K562 (cell line): ENCODE data around the gene TSHR. TPM values are rescaled to one million over a fixed set of nuclear protein-coding genes. Genes with fewer than 3 reads are reported as not detected.

Source experiments
- ATAC-seq: fragments of 200-7000 bp; cut with Tn5 transposase; 3 replicates; pipeline ENCODE4 v1.9.1; 2020; ENCODE audit warnings: moderate library complexity
- BruUV-seq: library from RNA; stranded (reverse); fragments of 400-500 nt; replicated peaks from 2 replicates; lab custom pipeline; 2021; lab: Mats Ljungman, UMichigan
- CTCF ChIA-PET: fragments of 300-600 bp; formaldehyde crosslinking; extraction: SDS; loops from one replicate; lab custom pipeline; 2021; ENCODE audit warnings: low intra/inter-chr PET ratio; lab: Yijun Ruan, JAX
- POLR2A ChIA-PET: fragments of 300-600, 350-650 bp; sonication (Branson Sonifier 250); formaldehyde crosslinking; extraction: SDS; loops from one replicate; lab custom pipeline; 2021; ENCODE audit warnings: antibody characterized with exemption, inconsistent platforms; lab: Yijun Ruan, JAX
- DNase-seq, 4 experiments: peaks; one replicate each; pipeline versions ENCODE4 v3.0.0 to v3.0.0-alpha.2; 2011 to 2018; ENCODE audit warnings: low spot score in 3 of 4, mixed read lengths in 3 of 4; ENCODE audit errors: extremely low read depth in 1 of 4
- FAIRE-seq: peaks from 2 replicates; lab custom pipeline; 2011; peaks lifted over from hg19 to GRCh38; lab: Jason Lieb, UNC
- H2AFZ ChIP-seq: 2 replicates; pipeline ENCODE4 v1.6.0; 2011; ENCODE audit warnings: low read depth, low read length, control low read depth, inconsistent platforms
- H3K27ac ChIP-seq: fragments of 200-600 bp; 3 replicates; pipeline ENCODE4 v1.8.0; 2011; ENCODE audit warnings: low read depth, mild to moderate bottlenecking, control low read depth, inconsistent platforms, low read length, moderate library complexity, mixed read lengths; ENCODE audit errors: extremely low read depth
- H3K27me3 ChIP-seq, 2 experiments: fragments of 300-600 bp in 1 of 2; 2 replicates in 1 of 2; 3 replicates in 1 of 2; pipeline versions ENCODE4 v1.6.0 to v1.8.0; 2011; ENCODE audit warnings: inconsistent platforms in 2 of 2, low read length in 2 of 2, mild to moderate bottlenecking in 1 of 2, mixed read lengths in 1 of 2, moderate library complexity in 1 of 2; ENCODE audit not compliant: control insufficient read depth in 2 of 2, insufficient read depth in 2 of 2
- H3K36me3 ChIP-seq: fragments of 300-600 bp; 3 replicates; pipeline ENCODE4 v1.8.0; 2011; ENCODE audit warnings: mild to moderate bottlenecking, low read length, inconsistent platforms; ENCODE audit not compliant: control insufficient read depth, insufficient read depth
- H3K4me1 ChIP-seq, 2 experiments: fragments of 200-600 bp in 1 of 2; replicated peaks in 1 of 2; 2 replicates in 1 of 2; 3 replicates in 1 of 2; pipeline versions ENCODE4 v1.5.1 to v1.8.0; 2011; ENCODE audit warnings: inconsistent platforms in 2 of 2, low read length in 2 of 2, mild to moderate bottlenecking in 1 of 2, mixed read lengths in 1 of 2, moderate library complexity in 1 of 2; ENCODE audit not compliant: control insufficient read depth in 2 of 2, insufficient read depth in 2 of 2
- H3K4me2 ChIP-seq: 2 replicates; pipeline ENCODE4 v1.6.1; 2011; ENCODE audit warnings: low read length, control low read depth, inconsistent platforms, mixed read lengths; ENCODE audit not compliant: insufficient read depth
- H3K4me3 ChIP-seq: fragments of 200-600 bp; sonication (generic), shearing (Covaris generic); 2 replicates; pipeline ENCODE4 v1.5.1; 2016; ENCODE audit warnings: control low read depth, inconsistent platforms
- H3K79me2 ChIP-seq: fragments of 200-600 bp; 3 replicates; pipeline ENCODE4 v1.8.0; 2011; ENCODE audit warnings: low read length, inconsistent platforms; ENCODE audit not compliant: control insufficient read depth, insufficient read depth
- H3K9ac ChIP-seq, 2 experiments: 2 replicates each; pipeline versions ENCODE4 v1.6.0 to v1.6.1; 2011; ENCODE audit warnings: low read depth in 2 of 2, low read length in 2 of 2, control low read depth in 1 of 2, inconsistent platforms in 1 of 2, mild to moderate bottlenecking in 1 of 2, mixed read lengths in 1 of 2; ENCODE audit not compliant: insufficient read depth in 1 of 2
- H3K9me1 ChIP-seq: one replicate; pipeline ENCODE4 v1.6.0; 2011; ENCODE audit warnings: inconsistent platforms, mild to moderate bottlenecking, low read length, moderate library complexity; ENCODE audit not compliant: control insufficient read depth, insufficient read depth
- H3K9me3 ChIP-seq: replicated peaks from 2 replicates; pipeline ENCODE4 v1.5.1; 2011; ENCODE audit warnings: low read depth, low read length, inconsistent platforms; ENCODE audit not compliant: control insufficient read depth, insufficient read depth
- H4K20me1 ChIP-seq: replicated peaks from 2 replicates; pipeline ENCODE4 v1.6.1; 2011; ENCODE audit warnings: low read length, inconsistent platforms, mixed read lengths; ENCODE audit not compliant: control insufficient read depth, insufficient read depth
- ETV6 ChIP-seq, 3 experiments: fragments of 150-350 bp in 1 of 3; sonication (generic) in 1 of 3; formaldehyde crosslinking in 1 of 3; IDR thresholded peaks; 2 replicates each; pipeline versions ENCODE4 v1.6.1 to v1.8.0; 2014 to 2022; ENCODE audit warnings: borderline replicate concordance in 2 of 3, low read depth in 2 of 3, antibody characterized with exemption in 1 of 3, low read length in 1 of 3, mild to moderate bottlenecking in 1 of 3, missing genetic modification reagents in 1 of 3
- HMG20B ChIP-seq: fragments of 250-450 bp; sonication (Bioruptor Pico); IDR thresholded peaks from 2 replicates; pipeline ENCODE4 v1.5.0; 2021; ENCODE audit warnings: mild to moderate bottlenecking
- WGBS: fragments of 100-300 bp; shearing (Covaris generic); methylation state at CpG from one replicate; pipeline ENCODE4 v1.1.6; 2016; ENCODE audit warnings: low coverage, mixed read lengths; ENCODE audit not compliant: insufficient coverage; ENCODE audit errors: missing lambda C conversion rate; 5-methylcytosine and 5-hydroxymethylcytosine counted together
- in situ Hi-C: fragments of 300-500 bp; cut with MboI; formaldehyde crosslinking; loops from 4 replicates; pipeline ENCODE4 v1.15.0; 2018; ENCODE audit warnings: inconsistent platforms, mixed read lengths
- intact Hi-C: fragments of 100-400 bp; cut with micrococcal nuclease; formaldehyde crosslinking; loops from 2 replicates; pipeline ENCODE4 v1.14.2; 2022
- polyA plus RNA-seq, 8 experiments: library from polyadenylated mRNA; depleted of rRNA in 4 of 8; stranded (reverse) in 5 of 8; unstranded in 3 of 8; fragments of >200 nt; fragmentation: Nextera tagmentation in 2 of 8; fragmentation: Illumina TruSeq in 1 of 8; extraction: Ambion mirVana in 2 of 8; extraction: Trizol in 1 of 8; gene quantifications; 2 replicates each; pipeline versions ENCODE4 v1.2.1 to v1.2.3, GENCODE V29; 2011 to 2014; ENCODE audit warnings: inconsistent platforms in 1 of 8, missing spikeins in 1 of 8
- total RNA-seq, 7 experiments: library from RNA; depleted of rRNA in 6 of 7; stranded (reverse); fragments of >200 nt in 6 of 7; fragmentation: Illumina TruSeq in 2 of 7; extraction: Trizol in 2 of 7; gene quantifications; 2 replicates each; pipeline versions ENCODE4 v1.2.1 to v1.2.3, GENCODE V29; 2011 to 2021; ENCODE audit warnings: low replicate concordance in 1 of 7
- TF ChIP-seq, protein P1 (sequence below): fragments of 450-650 bp; IDR thresholded peaks from 2 replicates; pipeline ENCODE4 v1.6.1; 2018; ENCODE audit not compliant: partially characterized antibody

Gene TSHR
- total and polyA plus RNA-seq, 9 of the 15 experiments (the other 6 are each of a cell fraction or from before 2014, with no cell fraction given): 0.01 to 0.10 TPM; not detected in 7

DNA sequence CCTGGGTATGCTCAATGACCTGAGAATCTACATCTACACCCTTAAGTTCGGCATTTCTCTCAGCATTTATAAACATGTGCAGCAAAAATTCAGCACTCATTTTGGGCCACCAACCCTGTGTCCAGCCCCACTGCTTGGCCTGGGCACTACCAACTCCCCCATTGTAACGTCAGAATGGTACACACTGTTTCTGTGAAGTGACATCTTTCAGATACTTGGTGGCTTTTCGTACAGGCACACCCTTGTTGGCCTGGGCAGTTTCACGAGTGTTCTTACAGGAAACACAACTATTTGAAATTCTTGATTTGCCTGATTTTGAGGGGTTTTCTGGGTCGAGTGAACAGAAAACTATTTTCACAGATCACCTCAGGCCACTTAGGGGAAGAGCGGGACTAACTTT lies 46.0 kb downstream of the TSHR start:
- in situ Hi-C loops (no loop called here), intact Hi-C loops (no loop called here)
- H3K9me1 ChIP-seq: no peaks in the 10 kb centered on the region
- no peaks in the 10 kb centered on the region for H3K36me3 ChIP-seq
- no TSS peak for BruUV-seq
- no peak overlapping the region for H3K4me3 ChIP-seq
- peaks cover 0 to 8% of the 10 kb centered on the region in 2 experiments; a peak in 2 of 5 replicates for H3K4me1 ChIP-seq
- ChIA-PET POLR2A (no interaction called here), CTCF (no interaction called here)
- no peaks in the 10 kb centered on the region for H4K20me1 ChIP-seq
- no peaks in the 10 kb centered on the region for H3K9me3 ChIP-seq
- no peak for FAIRE-seq
- H2AFZ ChIP-seq: peak overlapping the region; percentile 55; the same call in 1 of the 2 replicates
- H3K4me2 ChIP-seq: no peak overlapping the region
- DNase-seq: no peak
- no peaks in the 10 kb centered on the region for H3K79me2 ChIP-seq
- ATAC-seq: no peak
- no peaks in the 10 kb centered on the region for H3K27me3 ChIP-seq
- no peak overlapping the region for H3K9ac ChIP-seq
- WGBS: 31% methylated on average over 4 of the region's 6 CpGs
- TF ChIP-seq, protein P1, sequence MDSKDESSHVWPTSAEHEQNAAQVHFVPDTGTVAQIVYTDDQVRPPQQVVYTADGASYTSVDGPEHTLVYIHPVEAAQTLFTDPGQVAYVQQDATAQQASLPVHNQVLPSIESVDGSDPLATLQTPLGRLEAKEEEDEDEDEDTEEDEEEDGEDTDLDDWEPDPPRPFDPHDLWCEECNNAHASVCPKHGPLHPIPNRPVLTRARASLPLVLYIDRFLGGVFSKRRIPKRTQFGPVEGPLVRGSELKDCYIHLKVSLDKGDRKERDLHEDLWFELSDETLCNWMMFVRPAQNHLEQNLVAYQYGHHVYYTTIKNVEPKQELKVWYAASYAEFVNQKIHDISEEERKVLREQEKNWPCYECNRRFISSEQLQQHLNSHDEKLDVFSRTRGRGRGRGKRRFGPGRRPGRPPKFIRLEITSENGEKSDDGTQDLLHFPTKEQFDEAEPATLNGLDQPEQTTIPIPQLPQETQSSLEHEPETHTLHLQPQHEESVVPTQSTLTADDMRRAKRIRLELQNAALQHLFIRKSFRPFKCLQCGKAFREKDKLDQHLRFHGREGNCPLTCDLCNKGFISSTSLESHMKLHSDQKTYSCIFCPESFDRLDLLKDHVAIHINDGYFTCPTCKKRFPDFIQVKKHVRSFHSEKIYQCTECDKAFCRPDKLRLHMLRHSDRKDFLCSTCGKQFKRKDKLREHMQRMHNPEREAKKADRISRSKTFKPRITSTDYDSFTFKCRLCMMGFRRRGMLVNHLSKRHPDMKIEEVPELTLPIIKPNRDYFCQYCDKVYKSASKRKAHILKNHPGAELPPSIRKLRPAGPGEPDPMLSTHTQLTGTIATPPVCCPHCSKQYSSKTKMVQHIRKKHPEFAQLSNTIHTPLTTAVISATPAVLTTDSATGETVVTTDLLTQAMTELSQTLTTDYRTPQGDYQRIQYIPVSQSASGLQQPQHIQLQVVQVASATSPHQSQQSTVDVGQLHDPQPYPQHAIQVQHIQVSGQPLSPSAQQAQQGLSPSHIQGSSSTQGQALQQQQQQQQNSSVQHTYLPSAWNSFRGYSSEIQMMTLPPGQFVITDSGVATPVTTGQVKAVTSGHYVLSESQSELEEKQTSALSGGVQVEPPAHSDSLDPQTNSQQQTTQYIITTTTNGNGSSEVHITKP: peak; percentile 60
- TF ChIP-seq HMG20B (CRISPR knock-in tag): no peak
- no peak for TF ChIP-seq ETV6 (IDR thresholded peaks at IDR 0.05; ENCODE audit: borderline replicate concordance in 1 of 2, low read depth in 2 of 2, low read length in 1 of 2)
- no peak for TF ChIP-seq ETV6 (CRISPR knock-in tag; IDR thresholded peaks at IDR 0.05; ENCODE audit: borderline replicate concordance)
- no peak overlapping the region for H3K27ac ChIP-seq
